SH-SY5Y (cell line): ENCODE measurements around the gene STUB1.

Experiments
- GATA2 ChIP-seq: IDR thresholded peaks from 2 replicates; pipeline ENCODE4 v1.6.1; 2011; ENCODE audit warnings: mild to moderate bottlenecking, low read depth, low read length
- GATA3 ChIP-seq: IDR thresholded peaks from 2 replicates; pipeline ENCODE4 v1.6.1; 2011; ENCODE audit warnings: low read depth, mild to moderate bottlenecking, low read length, moderate library complexity

DNA sequence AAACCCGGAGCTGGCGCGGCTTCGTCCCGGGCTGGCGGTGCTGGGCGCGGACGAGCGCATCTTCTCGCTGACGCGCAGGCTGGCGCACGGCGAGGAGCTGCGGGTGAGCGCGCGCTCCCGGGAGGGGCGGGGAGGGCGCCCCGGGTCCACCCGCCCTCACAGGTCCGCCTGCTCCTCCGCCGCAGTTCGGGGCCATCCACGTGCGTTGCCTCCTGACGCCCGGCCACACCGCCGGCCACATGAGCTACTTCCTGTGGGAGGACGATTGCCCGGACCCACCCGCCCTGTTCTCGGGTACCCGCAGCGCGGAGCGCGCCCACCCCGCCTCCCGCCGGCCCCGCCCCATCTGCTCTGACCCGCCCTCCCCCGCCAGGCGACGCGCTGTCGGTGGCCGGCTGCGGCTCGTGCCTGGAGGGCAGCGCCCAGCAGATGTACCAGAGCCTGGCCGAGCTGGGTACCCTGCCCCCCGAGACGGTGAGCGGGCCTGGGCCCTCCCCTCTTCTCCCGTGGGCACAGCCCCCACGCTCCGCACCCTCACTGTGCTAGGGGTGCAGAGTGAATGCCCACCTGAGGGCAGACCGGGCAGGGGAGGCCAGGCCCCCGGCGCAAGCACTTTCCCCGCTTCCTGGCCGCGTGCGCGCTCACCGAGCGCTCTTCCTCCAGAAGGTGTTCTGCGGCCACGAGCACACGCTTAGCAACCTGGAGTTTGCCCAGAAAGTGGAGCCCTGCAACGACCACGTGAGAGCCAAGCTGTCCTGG is 48.1 kb downstream of the STUB1 start:
- TF ChIP-seq GATA2 = no peak
- TF ChIP-seq GATA3 = no peak
